B cell (primary cell): ENCODE measurements around the gene PYCR2. TPM values are rescaled to one million over a fixed set of nuclear protein-coding genes. Genes with fewer than 3 reads are reported as not detected.

ENCODE experiments used
- ATAC-seq: fragments of 200-7000 bp; cut with Tn5 transposase; one replicate; pipeline ENCODE4 v1.10.0; 2021; ENCODE audit warnings: low read depth, mild to moderate bottlenecking, moderate number of reproducible peaks, moderate library complexity
- CTCF ChIA-PET: fragments of 350-600 bp; sonication (Branson Sonifier 250); formaldehyde crosslinking; loops from one replicate; lab custom pipeline; 2021; ENCODE audit warnings: antibody characterized with exemption, inconsistent platforms; lab: Charles Lee
- POLR2A ChIA-PET: fragments of 350-600 bp; sonication (Branson Sonifier 250); formaldehyde crosslinking; loops from one replicate; lab custom pipeline; 2021; ENCODE audit warnings: antibody characterized with exemption; lab: Charles Lee
- DNase-seq: peaks from one replicate; pipeline ENCODE4 v3.0.0; 2013
- H2AFZ ChIP-seq: 2 replicates; pipeline ENCODE4 v1.6.1; 2012; ENCODE audit warnings: mild to moderate bottlenecking, low read depth, low read length; ENCODE audit not compliant: insufficient read depth, poor library complexity, severe bottlenecking
- H3K27ac ChIP-seq, 2 donors: 1 replicate in 1 of 2; 2 replicates in 1 of 2; pipeline ENCODE4 v1.5.1; 2012 to 2013; ENCODE audit warnings: low read length in 2 of 2, mild to moderate bottlenecking in 2 of 2, moderate library complexity in 1 of 2
- H3K27me3 ChIP-seq, 4 experiments: fragments of 200-600 bp in 1 of 4; sonication (generic) in 1 of 4; replicated peaks in 1 of 4; 1 replicate in 2 of 4; 2 replicates in 2 of 4; pipeline versions ENCODE4 v1.6.1 to v1.7.0; 2013 to 2016; ENCODE audit warnings: low read length in 3 of 4, mild to moderate bottlenecking in 2 of 4, mixed read lengths in 1 of 4, moderate library complexity in 1 of 4; ENCODE audit not compliant: insufficient read depth in 4 of 4, control insufficient read depth in 3 of 4; ENCODE audit errors: control extremely low read depth in 1 of 4
- H3K36me3 ChIP-seq, 2 experiments: replicated peaks in 1 of 2; 1 replicate in 1 of 2; 2 replicates in 1 of 2; pipeline versions ENCODE4 v1.6.1 to v1.7.1; 2013; ENCODE audit warnings: low read length in 1 of 2; ENCODE audit not compliant: insufficient read depth in 2 of 2, control insufficient read depth in 1 of 2; ENCODE audit errors: control extremely low read depth in 1 of 2, extremely low read depth in 1 of 2
- H3K4me1 ChIP-seq, 2 donors: fragments of 200-600 bp in 1 of 2; sonication (generic) in 1 of 2; 1 replicate in 1 of 2; 2 replicates in 1 of 2; pipeline versions ENCODE4 v1.5.1 to v1.6.1; 2013 to 2017; ENCODE audit warnings: low read length in 2 of 2; ENCODE audit not compliant: control insufficient read depth in 2 of 2, insufficient read depth in 2 of 2
- H3K4me2 ChIP-seq: replicated peaks from 2 replicates; pipeline ENCODE3; 2012; ENCODE audit warnings: mild to moderate bottlenecking, low read depth, low read length; ENCODE audit not compliant: poor library complexity, severe bottlenecking
- H3K4me3 ChIP-seq, 5 experiments: fragments of 200-600 bp in 1 of 5; sonication (generic) in 1 of 5; 1 replicate in 3 of 5; 2 replicates in 2 of 5; pipeline versions ENCODE4 v1.5.1 to v1.7.0; 2011 to 2016; ENCODE audit warnings: low read length in 4 of 5, mild to moderate bottlenecking in 4 of 5, low read depth in 2 of 5, control low read depth in 1 of 5, moderate library complexity in 1 of 5; ENCODE audit not compliant: insufficient read depth in 1 of 5; ENCODE audit errors: control extremely low read depth in 1 of 5, extremely low read depth in 1 of 5
- H3K79me2 ChIP-seq: fragments of 200-600 bp; sonication (generic); one replicate; pipeline ENCODE4 v1.6.0; 2016; ENCODE audit warnings: low read length; ENCODE audit not compliant: control insufficient read depth, insufficient read depth
- H3K9ac ChIP-seq: fragments of 200-600 bp; sonication (generic); 2 replicates; pipeline ENCODE4 v1.6.1; 2017; ENCODE audit warnings: mild to moderate bottlenecking, low read length, moderate library complexity
- H3K9me3 ChIP-seq, 3 donors: one replicate each; pipeline versions ENCODE4 v1.6.1 to v1.7.1; 2013; ENCODE audit warnings: low read length in 2 of 3; ENCODE audit not compliant: control insufficient read depth in 2 of 3, insufficient read depth in 1 of 3; ENCODE audit errors: control extremely low read depth in 1 of 3
- H4K20me1 ChIP-seq: 2 replicates; pipeline ENCODE4 v1.6.0; 2012; ENCODE audit warnings: mild to moderate bottlenecking, low read length; ENCODE audit not compliant: insufficient read depth, control insufficient read depth, poor library complexity, severe bottlenecking
- H3K27ac Mint-ChIP-seq: one replicate; pipeline ENCODE4 v1.8.0; 2021; ENCODE audit warnings: mixed read lengths
- H3K27me3 Mint-ChIP-seq: one replicate; pipeline ENCODE4 v1.8.0; 2021; ENCODE audit warnings: mixed read lengths
- H3K4me1 Mint-ChIP-seq: one replicate; pipeline ENCODE4 v1.8.0; 2021; ENCODE audit warnings: mixed read lengths
- H3K4me3 Mint-ChIP-seq: one replicate; pipeline ENCODE4 v1.8.0; 2021; ENCODE audit warnings: mixed read lengths
- H3K9me3 Mint-ChIP-seq: one replicate; pipeline ENCODE4 v1.8.0; 2022; ENCODE audit warnings: mixed read lengths; ENCODE audit not compliant: insufficient read depth
- EZH2 ChIP-seq: IDR thresholded peaks from 2 replicates; pipeline ENCODE4 v1.6.1; 2012; ENCODE audit warnings: borderline replicate concordance, low read depth, mild to moderate bottlenecking, moderate library complexity, low read length; ENCODE audit not compliant: insufficient read depth, poor library complexity, severe bottlenecking
- WGBS: methylation state at CpG from one replicate; pipeline ENCODE4 v1.1.5; 2013; ENCODE audit warnings: missing lambda C conversion rate; ENCODE audit not compliant: insufficient coverage; 5-methylcytosine and 5-hydroxymethylcytosine counted together
- intact Hi-C: fragments of 100-400 bp; cut with micrococcal nuclease; formaldehyde crosslinking; loops from one replicate; pipeline ENCODE4 v1.10.0; 2022
- polyA plus RNA-seq: library from polyadenylated mRNA; depleted of rRNA; stranded (reverse); fragments of >200 nt; gene quantifications from 2 replicates; pipeline ENCODE4 v1.2.3, GENCODE V29; 2012
- total RNA-seq, 2 donors: library from RNA; stranded (reverse); fragments of 120-200 nt in 1 of 2; gene quantifications; 1 replicate in 1 of 2; 2 replicates in 1 of 2; pipeline versions ENCODE4 v1.2.3 to v1.2.4, GENCODE V29; 2013 to 2022
- TF ChIP-seq, protein P1 (sequence below): fragments of 200-600 bp; IDR thresholded peaks from one replicate; pipeline ENCODE4 v1.8.0; 2022; ENCODE audit warnings: antibody characterized with exemption, mild to moderate bottlenecking

The PYCR2 gene
- total and polyA plus RNA-seq, 2 donors (not counting 1 experiment from before 2014, with no cell fraction given) = 113 to 134 TPM

DNA sequence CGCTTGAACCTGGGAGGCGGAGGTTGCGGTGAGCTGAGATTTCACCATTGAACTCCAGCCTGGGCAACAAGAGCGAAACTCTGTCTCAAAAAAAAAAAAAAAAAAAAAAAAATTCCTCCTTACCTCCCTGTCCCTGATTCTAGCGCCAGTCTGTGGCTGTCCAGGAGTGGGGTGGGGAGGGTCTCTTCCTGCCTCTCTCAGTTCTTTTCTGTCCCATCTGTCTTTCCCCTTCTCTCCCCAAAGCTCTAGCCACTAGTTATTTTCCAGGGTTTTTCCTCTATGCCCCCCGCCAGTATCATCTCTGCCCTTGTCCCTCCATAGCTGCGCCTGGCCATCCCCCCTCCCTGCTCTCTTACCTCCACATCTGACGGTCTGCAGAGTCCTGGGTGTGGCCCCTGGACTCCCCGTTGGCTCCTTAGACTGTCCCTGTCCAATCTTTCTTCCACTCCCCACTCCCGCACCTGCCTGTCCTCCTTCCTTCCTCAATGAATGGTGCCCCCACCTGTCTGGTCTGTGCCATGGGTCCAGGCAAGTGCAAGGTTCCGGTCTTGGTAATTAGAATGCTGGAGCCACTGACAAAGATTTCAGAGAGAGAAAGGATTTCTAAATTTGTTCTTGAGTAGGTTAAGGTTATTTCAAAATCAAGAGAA is 40.3 kb downstream of the PYCR2 start:
- peaks cover 36% of the 10 kb centered on the region for H3K4me1 Mint-ChIP-seq
- H3K9me3 ChIP-seq = no peaks in the 10 kb centered on the region
- CTCF ChIA-PET = interaction anchor here (0.6 to 5.7 kb wide), 11 partner anchors 10 to 331 kb away, joined by 3 to 59 read pairs (median 7); partner anchors contain the start of genes PYCR2 and SRP9
- H3K27me3 Mint-ChIP-seq = peaks cover 3% of the 10 kb centered on the region
- H3K4me1 ChIP-seq = peaks cover 26 to 36% of the 10 kb centered on the region in 2 donors
- DNase-seq (no peak), ATAC-seq (no peak)
- no peaks in the 10 kb centered on the region for H3K9me3 Mint-ChIP-seq
- H3K4me2 ChIP-seq = peak overlapping the region; percentile 19
- H3K27me3 ChIP-seq = no peaks in the 10 kb centered on the region
- POLR2A ChIA-PET = interaction anchor here (0.7 to 3.3 kb wide), 7 partner anchors 12 to 106 kb away, joined by 4 to 38 read pairs (median 8); partner anchors contain the start of genes PYCR2 and SRP9
- H3K36me3 ChIP-seq = peaks cover 0 to under 1% of the 10 kb centered on the region in 2 experiments
- intact Hi-C loops = loop anchor here (2.0 to 5.0 kb wide), 2 partner anchors 35 to 39 kb away; partner anchors contain the start of gene PYCR2
- H3K4me3 ChIP-seq = no peak overlapping the region
- peak overlapping the region; percentile 67 for H3K4me3 Mint-ChIP-seq
- H3K27ac Mint-ChIP-seq = peak overlapping the region; percentile 33
- H4K20me1 ChIP-seq = peaks cover 19% of the 10 kb centered on the region
- no peak overlapping the region for H3K27ac ChIP-seq
- peak overlapping the region; percentile 88 for H3K9ac ChIP-seq
- H3K79me2 ChIP-seq = peaks cover 48% of the 10 kb centered on the region
- TF ChIP-seq, protein P1, sequence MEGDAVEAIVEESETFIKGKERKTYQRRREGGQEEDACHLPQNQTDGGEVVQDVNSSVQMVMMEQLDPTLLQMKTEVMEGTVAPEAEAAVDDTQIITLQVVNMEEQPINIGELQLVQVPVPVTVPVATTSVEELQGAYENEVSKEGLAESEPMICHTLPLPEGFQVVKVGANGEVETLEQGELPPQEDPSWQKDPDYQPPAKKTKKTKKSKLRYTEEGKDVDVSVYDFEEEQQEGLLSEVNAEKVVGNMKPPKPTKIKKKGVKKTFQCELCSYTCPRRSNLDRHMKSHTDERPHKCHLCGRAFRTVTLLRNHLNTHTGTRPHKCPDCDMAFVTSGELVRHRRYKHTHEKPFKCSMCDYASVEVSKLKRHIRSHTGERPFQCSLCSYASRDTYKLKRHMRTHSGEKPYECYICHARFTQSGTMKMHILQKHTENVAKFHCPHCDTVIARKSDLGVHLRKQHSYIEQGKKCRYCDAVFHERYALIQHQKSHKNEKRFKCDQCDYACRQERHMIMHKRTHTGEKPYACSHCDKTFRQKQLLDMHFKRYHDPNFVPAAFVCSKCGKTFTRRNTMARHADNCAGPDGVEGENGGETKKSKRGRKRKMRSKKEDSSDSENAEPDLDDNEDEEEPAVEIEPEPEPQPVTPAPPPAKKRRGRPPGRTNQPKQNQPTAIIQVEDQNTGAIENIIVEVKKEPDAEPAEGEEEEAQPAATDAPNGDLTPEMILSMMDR = no peak
- no peak for TF ChIP-seq EZH2
- H2AFZ ChIP-seq = peak overlapping the region; percentile 89
- WGBS = 91% methylated on average over 4 of the region's 11 CpGs
